Astrocyte (in vitro differentiated cells and primary cell): ENCODE measurements around the gene UGGT2. TPM values are rescaled to one million over a fixed set of nuclear protein-coding genes. Genes with fewer than 3 reads are reported as not detected.

Experiments used
- DNase-seq: peaks from one replicate; pipeline ENCODE4 v3.0.0-alpha.2; 2010; ENCODE audit warnings: low read depth
- FAIRE-seq: peaks from 2 replicates; lab custom pipeline; 2011; peaks lifted over from hg19 to GRCh38; lab: Jason Lieb, UNC
- H2AFZ ChIP-seq: 2 replicates; pipeline ENCODE4 v1.6.0; 2012; ENCODE audit warnings: low read depth, low read length, inconsistent platforms
- H3K27ac ChIP-seq: 2 replicates; pipeline ENCODE4 v1.5.1; 2011; ENCODE audit warnings: low read depth, low read length, inconsistent platforms
- H3K27me3 ChIP-seq: 2 replicates; pipeline ENCODE4 v1.6.0; 2011; ENCODE audit warnings: low read length, inconsistent platforms; ENCODE audit not compliant: insufficient read depth
- H3K36me3 ChIP-seq: 2 replicates; pipeline ENCODE4 v1.5.1; 2011; ENCODE audit warnings: low read length, inconsistent platforms; ENCODE audit not compliant: insufficient read depth
- H3K4me1 ChIP-seq: 2 replicates; pipeline ENCODE4 v1.5.1; 2011; ENCODE audit warnings: low read length, inconsistent platforms; ENCODE audit not compliant: insufficient read depth
- H3K4me2 ChIP-seq: 2 replicates; pipeline ENCODE4 v1.6.0; 2012; ENCODE audit warnings: low read length, inconsistent platforms
- H3K4me3 ChIP-seq: 2 replicates; pipeline ENCODE4 v1.5.1; 2011; ENCODE audit warnings: low read depth, mild to moderate bottlenecking, low read length, inconsistent platforms; ENCODE audit not compliant: insufficient read depth
- H3K79me2 ChIP-seq: 2 replicates; pipeline ENCODE4 v1.6.0; 2012; ENCODE audit warnings: mild to moderate bottlenecking, low read length, inconsistent platforms; ENCODE audit not compliant: insufficient read depth
- H3K9ac ChIP-seq: 2 replicates; pipeline ENCODE4 v1.6.0; 2012; ENCODE audit warnings: mild to moderate bottlenecking, low read length, inconsistent platforms
- H3K9me3 ChIP-seq: 2 replicates; pipeline ENCODE4 v1.5.1; 2012; ENCODE audit warnings: low read depth, mild to moderate bottlenecking, low read length, inconsistent platforms; ENCODE audit not compliant: insufficient read depth
- H4K20me1 ChIP-seq: 2 replicates; pipeline ENCODE4 v1.6.0; 2012; ENCODE audit warnings: low read length, inconsistent platforms; ENCODE audit not compliant: insufficient read depth
- H3K27ac Mint-ChIP-seq: one replicate; pipeline ENCODE4 v1.8.0; 2021; ENCODE audit warnings: mild to moderate bottlenecking, mixed read lengths; ENCODE audit not compliant: unreplicated experiment
- H3K27me3 Mint-ChIP-seq: one replicate; pipeline ENCODE4 v1.8.0; 2021; ENCODE audit warnings: low read depth, mixed read lengths; ENCODE audit not compliant: unreplicated experiment
- H3K36me3 Mint-ChIP-seq: one replicate; pipeline ENCODE4 v1.8.0; 2021; ENCODE audit warnings: low read depth, mixed read lengths; ENCODE audit not compliant: unreplicated experiment
- H3K4me1 Mint-ChIP-seq: one replicate; pipeline ENCODE4 v1.8.0; 2021; ENCODE audit warnings: low read depth, mixed read lengths; ENCODE audit not compliant: unreplicated experiment
- H3K4me3 Mint-ChIP-seq: one replicate; pipeline ENCODE4 v1.8.0; 2021; ENCODE audit warnings: mild to moderate bottlenecking, moderate library complexity, mixed read lengths; ENCODE audit not compliant: unreplicated experiment
- H3K9me3 Mint-ChIP-seq: one replicate; pipeline ENCODE4 v1.8.0; 2021; ENCODE audit warnings: mild to moderate bottlenecking, mixed read lengths; ENCODE audit not compliant: unreplicated experiment
- CTCF ChIP-seq: IDR thresholded peaks from 2 replicates; pipeline ENCODE4 v1.5.1; 2011; ENCODE audit warnings: low read depth, mild to moderate bottlenecking, inconsistent platforms, low read length, moderate library complexity; ENCODE audit not compliant: insufficient read depth
- EZH2 ChIP-seq: IDR thresholded peaks from 2 replicates; pipeline ENCODE4 v1.6.1; 2012; ENCODE audit warnings: mild to moderate bottlenecking, low read length, inconsistent platforms; ENCODE audit not compliant: insufficient read depth
- total RNA-seq: library from RNA; stranded (reverse); gene quantifications from 2 replicates; pipeline ENCODE4 v1.2.1, GENCODE V29; 2021

The UGGT2 gene
- total RNA-seq, 1 donor from 2014 or later: 36.2 TPM

- H3K27me3 Mint-ChIP-seq: no peaks in the 10 kb centered on the region
- no peaks in the 10 kb centered on the region for H3K27me3 ChIP-seq
- H3K27ac ChIP-seq: no peak overlapping the region
- no peaks in the 10 kb centered on the region for H3K79me2 ChIP-seq
- H3K4me3 ChIP-seq: no peak overlapping the region
- no peak for FAIRE-seq
- H3K4me2 ChIP-seq: no peak overlapping the region
- no peaks in the 10 kb centered on the region for H3K4me1 Mint-ChIP-seq
- DNase-seq: no peak
- peaks cover 3% of the 10 kb centered on the region for H3K9me3 ChIP-seq
- H3K27ac Mint-ChIP-seq: no peak overlapping the region
- H2AFZ ChIP-seq: no peak overlapping the region
- peaks cover 11% of the 10 kb centered on the region for H3K9me3 Mint-ChIP-seq
- no peak overlapping the region for H3K4me3 Mint-ChIP-seq
- no peak overlapping the region for H3K9ac ChIP-seq
- H3K4me1 ChIP-seq: no peaks in the 10 kb centered on the region
- peaks cover 2% of the 10 kb centered on the region for H3K36me3 ChIP-seq
- TF ChIP-seq EZH2: no peak
- TF ChIP-seq CTCF: no peak
- peaks cover 26% of the 10 kb centered on the region for H3K36me3 Mint-ChIP-seq
- H4K20me1 ChIP-seq: no peaks in the 10 kb centered on the region
Observed at GRCh38 chr13:95805921-95806320, 247.3 kb downstream of the UGGT2 start.

GRCh38 chr13:95801825-95802224 lies 251.4 kb downstream of the UGGT2 start:
- Histone ChIP-seq H3K9ac (no peak overlapping the region), H4K20me1 (no peaks in the 10 kb centered on the region), H3K9me3 (peaks cover 3% of the 10 kb centered on the region), H3K4me3 (no peak overlapping the region), H3K4me2 (no peak overlapping the region), H3K36me3 (peaks cover 6% of the 10 kb centered on the region), H3K79me2 (no peaks in the 10 kb centered on the region), H3K4me1 (no peaks in the 10 kb centered on the region), H3K27ac (no peak overlapping the region), H2AFZ (no peak overlapping the region), H3K27me3 (no peaks in the 10 kb centered on the region)
- TF ChIP-seq CTCF (no peak), EZH2 (no peak)
- Mint-ChIP-seq H3K4me3 (no peak overlapping the region), H3K4me1 (no peaks in the 10 kb centered on the region), H3K36me3 (peaks cover 18% of the 10 kb centered on the region), H3K27ac (no peak overlapping the region), H3K27me3 (no peaks in the 10 kb centered on the region), H3K9me3 (no peaks in the 10 kb centered on the region)
- no peak for FAIRE-seq
- DNase-seq: no peak

- Histone ChIP-seq H3K4me2 (no peak overlapping the region), H3K9me3 (no peaks in the 10 kb centered on the region), H3K27me3 (no peaks in the 10 kb centered on the region), H3K36me3 (peaks cover 6% of the 10 kb centered on the region), H3K9ac (no peak overlapping the region), H3K27ac (no peak overlapping the region), H3K79me2 (no peaks in the 10 kb centered on the region), H3K4me3 (no peak overlapping the region), H3K4me1 (no peaks in the 10 kb centered on the region), H2AFZ (no peak overlapping the region), H4K20me1 (no peaks in the 10 kb centered on the region)
- Mint-ChIP-seq H3K9me3 (no peaks in the 10 kb centered on the region), H3K36me3 (peaks cover 18% of the 10 kb centered on the region), H3K27me3 (no peaks in the 10 kb centered on the region), H3K4me1 (no peaks in the 10 kb centered on the region), H3K27ac (no peak overlapping the region), H3K4me3 (no peak overlapping the region)
- DNase-seq (no peak), FAIRE-seq (no peak)
- no peak for TF ChIP-seq EZH2
Observed at GRCh38 chr13:95800436-95800835, 252.8 kb downstream of the UGGT2 start.
